KBM-7 (cell line): Measurements from ENCODE around the gene LARGE1.
"Not testable (repeated sequence)": the region's sequence is repeated elsewhere in the genome, so short reads cannot be mapped to it uniquely, and the experiment has no call there.

ENCODE experiments used
- DNase-seq: peaks from one replicate; pipeline ENCODE4 v3.0.0-alpha.2; 2015
- in situ Hi-C: fragments of 300-500 bp; cut with MboI; formaldehyde crosslinking; loops from 2 replicates; pipeline ENCODE4 v1.14.3; 2020; ENCODE audit warnings: low sequenced_read_pairs, low pct_unique_long_range_greater_than_20kb, mixed read lengths

Gene LARGE1

DNA sequence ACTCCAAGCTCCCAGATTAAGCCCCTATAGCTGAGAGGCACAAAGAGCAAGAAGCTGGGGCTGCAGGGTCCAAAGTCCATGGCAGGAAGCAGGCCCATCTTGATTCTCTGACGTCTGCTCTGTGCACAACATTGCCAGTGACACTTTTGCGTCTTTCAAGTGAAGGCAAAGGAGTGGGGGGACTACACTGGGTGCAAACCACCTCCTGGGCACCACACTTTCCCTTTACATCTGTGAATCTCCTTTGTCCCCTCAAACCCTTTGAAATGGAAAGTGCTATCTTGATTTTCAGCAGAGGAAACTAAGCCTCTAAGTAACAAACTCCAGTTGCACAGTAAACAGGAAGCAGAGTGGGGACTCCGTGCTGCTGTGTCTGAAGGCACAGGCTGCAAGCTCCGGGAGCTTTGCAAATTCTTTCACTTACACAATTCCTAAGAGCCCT, 428.0 kb downstream of the LARGE1 start:
- in situ Hi-C loops = no loop called here
- DNase-seq = no peak

GRCh38 chr22:33487041-33487716, 433.1 kb downstream of the LARGE1 start:
- no peak for DNase-seq
- in situ Hi-C loops = no loop called here

DNA sequence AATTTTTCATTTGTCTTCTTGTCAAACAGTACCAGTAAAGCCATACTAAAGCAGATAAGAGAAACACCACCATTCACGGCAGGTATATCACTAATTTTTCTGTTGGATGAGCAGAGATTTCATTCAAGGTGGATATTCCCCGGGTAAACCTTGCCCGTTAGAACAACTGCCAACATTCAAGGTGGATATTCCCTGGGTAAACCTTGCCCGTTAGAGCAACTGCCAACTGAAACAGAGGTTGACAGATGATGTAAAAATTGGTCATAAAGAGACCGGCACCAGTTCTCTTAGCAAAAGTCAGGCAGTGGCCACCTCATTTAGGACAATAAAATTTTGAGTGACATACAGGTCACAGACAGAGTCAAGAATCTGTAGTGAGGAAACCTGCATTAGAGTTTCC, 438.7 kb downstream of the LARGE1 start:
- DNase-seq = no peak
- in situ Hi-C loops = no loop called here

DNA sequence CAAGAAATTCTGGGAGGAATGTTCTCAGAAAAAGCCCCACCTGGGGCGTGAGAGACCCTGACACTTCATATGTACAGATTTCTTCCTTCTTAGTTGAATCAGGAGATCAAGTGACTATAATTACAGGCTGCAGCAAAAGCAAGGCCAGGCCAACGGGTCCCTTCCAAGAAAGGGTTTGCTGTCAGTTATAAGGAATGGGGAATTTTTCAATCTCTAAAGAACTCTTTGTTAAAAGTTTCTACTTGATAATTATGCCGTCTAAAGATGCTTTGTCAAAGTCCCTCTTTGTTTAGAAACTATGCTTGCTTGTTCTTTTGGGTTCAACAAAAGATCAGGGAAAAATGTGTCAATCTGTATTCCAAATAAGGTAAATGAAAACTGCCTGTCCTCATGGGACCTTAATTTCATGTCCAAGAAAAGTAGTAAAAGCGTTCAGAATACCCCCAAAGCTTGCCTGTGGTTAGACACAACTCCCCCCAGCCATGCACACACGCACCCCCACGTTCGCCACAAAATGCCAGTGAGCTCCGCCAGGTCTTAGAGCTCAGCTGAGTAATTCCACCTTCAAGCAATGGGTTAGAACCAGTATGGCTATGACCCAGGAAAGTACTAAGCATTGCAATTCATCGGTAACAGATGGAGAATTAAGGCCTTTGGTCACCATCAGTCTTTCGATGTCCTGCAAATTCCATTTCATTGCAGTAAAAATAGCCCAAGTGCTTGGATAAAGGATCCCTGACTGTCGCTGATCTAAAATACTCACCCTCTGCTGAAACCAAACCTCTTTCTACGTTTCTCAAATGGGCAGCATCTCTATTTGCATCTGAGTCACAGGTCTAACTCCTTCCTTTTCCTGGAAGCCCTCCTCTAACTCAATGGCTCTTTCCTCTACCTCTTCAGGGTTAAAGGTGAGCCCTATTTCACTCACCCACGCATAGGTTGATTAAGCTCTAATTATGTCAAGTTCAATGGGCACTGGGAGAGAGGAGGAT, 442.9 kb downstream of the LARGE1 start:
- in situ Hi-C loops = no loop called here
- no peak for DNase-seq

- no peak for DNase-seq
- in situ Hi-C loops = no loop called here
Observed at GRCh38 chr22:33476716-33477115, 443.6 kb downstream of the LARGE1 start.

DNA sequence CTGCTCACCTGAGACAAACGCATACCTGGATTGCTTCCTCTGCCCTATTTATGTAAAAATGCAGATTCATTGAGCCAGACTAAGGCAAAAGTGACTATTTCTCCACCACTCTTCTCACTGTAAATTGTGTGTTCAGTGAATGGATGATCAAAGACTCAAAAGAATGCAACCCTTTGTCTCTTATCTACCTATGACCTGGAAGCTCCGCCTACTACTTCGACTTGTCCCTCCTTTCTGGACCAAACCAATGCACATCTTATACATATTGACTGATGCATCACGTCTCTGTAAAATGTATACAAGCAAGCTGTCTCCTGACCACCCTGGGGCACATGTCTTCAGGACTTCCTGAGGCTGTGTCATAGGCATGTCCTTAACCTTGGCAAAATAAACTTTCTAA, 444.1 kb downstream of the LARGE1 start:
- in situ Hi-C loops = no loop called here
- no peak for DNase-seq

GRCh38 chr22:33474587-33474986, 445.7 kb downstream of the LARGE1 start:
- DNase-seq = no peak
- in situ Hi-C loops = no loop called here

- DNase-seq = no peak
- in situ Hi-C loops = no loop called here
Observed at GRCh38 chr22:33472462-33473344, 447.6 kb downstream of the LARGE1 start.

DNA sequence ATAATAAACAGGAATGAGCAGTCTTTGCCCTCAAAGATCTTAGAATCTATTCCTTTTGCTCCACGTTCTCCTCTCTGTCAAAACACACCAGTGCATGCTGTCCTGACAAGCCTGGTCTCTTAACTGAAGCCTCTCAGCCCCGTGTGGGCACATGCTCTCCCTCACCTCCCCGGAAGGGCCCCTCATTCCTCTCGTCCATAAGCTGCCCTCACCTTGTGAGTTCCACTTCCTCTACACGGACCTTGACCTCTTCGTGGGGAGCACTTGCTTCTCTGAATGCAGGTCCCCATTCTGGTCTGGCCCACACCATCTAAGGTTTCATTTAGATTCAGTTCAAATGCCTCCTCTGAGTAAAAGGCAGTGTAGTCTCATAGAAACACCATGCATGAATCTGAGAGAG, 449.8 kb downstream of the LARGE1 start:
- in situ Hi-C loops = no loop called here
- DNase-seq = no peak

DNA sequence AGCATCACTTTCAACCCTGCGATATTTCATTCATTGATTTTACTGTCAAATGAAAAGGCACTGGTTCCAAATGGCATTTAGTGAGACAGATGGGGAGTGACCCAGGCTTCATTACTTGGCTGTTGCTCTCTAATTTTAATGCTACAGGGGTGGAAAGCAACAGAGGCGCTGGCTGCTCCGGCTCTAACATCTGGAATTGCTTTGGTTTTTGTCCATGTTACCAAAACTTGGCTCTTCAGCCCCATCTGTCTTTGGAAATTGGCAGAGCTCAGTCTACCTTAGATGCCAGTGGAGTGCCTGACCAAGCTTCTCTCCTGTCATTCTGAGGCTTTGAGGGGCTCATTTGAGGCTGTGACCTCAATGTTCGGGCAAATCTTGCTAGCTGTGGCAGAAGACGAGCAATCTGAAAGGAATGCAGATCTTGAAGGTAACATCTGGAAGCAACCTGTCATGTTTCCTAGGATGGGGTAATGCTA, 452.6 kb downstream of the LARGE1 start:
- in situ Hi-C loops = no loop called here
- DNase-seq = no peak

- in situ Hi-C loops = no loop called here
- DNase-seq = no peak
Observed at GRCh38 chr22:33467080-33467479, 453.2 kb downstream of the LARGE1 start.

GRCh38 chr22:33465554-33465953, 454.7 kb downstream of the LARGE1 start:
- no peak for DNase-seq
- in situ Hi-C loops = no loop called here

DNA sequence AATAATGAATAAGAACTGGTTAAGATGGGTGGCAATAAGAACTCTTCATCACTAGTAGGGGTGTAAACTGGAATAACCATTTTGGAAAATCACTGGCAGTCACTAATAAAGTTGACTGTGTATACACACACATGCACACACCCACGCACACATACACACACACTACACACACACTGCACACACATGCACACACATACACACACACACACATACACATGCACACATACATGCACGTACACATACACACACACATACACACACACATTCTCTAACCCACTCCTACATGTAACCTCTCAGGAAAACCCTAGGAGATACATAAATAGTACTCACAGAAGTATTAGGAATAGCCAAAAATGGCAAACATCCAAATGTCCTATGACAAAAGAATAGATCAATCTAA, 455.6 kb downstream of the LARGE1 start:
- in situ Hi-C loops = no loop called here
- DNase-seq = no peak

- in situ Hi-C loops = no loop called here
- DNase-seq = no peak
Observed at GRCh38 chr22:33461698-33462434, 458.4 kb downstream of the LARGE1 start.

- DNase-seq, in situ Hi-C loops: not testable (repeated sequence)
Observed at GRCh38 chr22:33461245-33461644, 459.0 kb downstream of the LARGE1 start.

DNA sequence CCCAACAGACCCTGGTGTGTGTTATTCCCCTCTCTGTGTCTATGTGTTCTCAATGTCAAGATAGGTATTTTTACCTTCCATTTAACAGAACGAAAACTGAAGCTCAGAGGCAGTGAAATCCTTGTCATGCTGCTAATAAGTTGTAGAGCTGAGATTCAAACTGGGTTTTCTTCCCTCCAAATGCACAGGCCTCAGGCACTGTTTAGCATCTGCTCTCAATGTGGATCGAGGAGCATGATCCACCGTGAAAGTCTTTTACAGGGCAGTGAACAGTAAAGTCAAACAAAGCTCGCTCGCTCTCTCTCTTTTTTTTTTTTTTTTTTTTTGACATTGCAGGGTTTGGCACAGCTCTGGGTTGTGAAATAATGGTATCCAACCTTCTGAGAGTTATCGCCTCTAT, 461.1 kb downstream of the LARGE1 start:
- in situ Hi-C loops = no loop called here
- no peak for DNase-seq

GRCh38 chr22:33456511-33456910, 463.8 kb downstream of the LARGE1 start:
- no peak for DNase-seq
- in situ Hi-C loops = no loop called here

- in situ Hi-C loops = no loop called here
- DNase-seq = no peak
Observed at GRCh38 chr22:33455036-33455435, 465.2 kb downstream of the LARGE1 start.
